NB4 (cell line): Measurements from ENCODE around the gene RRP8.

ENCODE experiments used
- MAX ChIP-seq: IDR thresholded peaks from 2 replicates; pipeline ENCODE4 v1.6.1; 2011; ENCODE audit warnings: low read depth, low read length
- POLR2A ChIP-seq: IDR thresholded peaks from 2 replicates; pipeline ENCODE4 v1.6.1; 2011; ENCODE audit warnings: mild to moderate bottlenecking; ENCODE audit not compliant: insufficient read length; ENCODE audit errors: extremely low read depth

DNA sequence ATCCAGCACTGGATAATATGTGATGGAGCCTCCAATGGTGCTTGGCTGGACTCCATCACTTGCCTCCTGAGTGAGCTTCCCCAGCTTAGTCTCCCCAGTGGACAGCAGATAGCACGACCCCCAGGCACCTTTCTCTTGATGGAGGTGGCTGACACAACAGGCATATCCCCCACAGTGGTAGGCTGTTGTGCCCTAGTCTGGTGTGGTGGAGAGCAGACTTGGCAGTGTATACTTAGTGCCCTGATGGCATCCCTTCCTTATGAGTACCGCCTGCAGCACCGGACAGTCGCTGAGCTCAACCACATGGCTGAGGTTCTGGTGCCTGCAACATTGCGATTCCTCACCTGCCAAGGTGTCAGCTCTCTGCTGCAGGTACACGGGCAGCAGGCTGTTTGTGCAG, 56.2 kb downstream of the RRP8 start:
- TF ChIP-seq MAX (no peak), POLR2A (no peak)
